ENCODE measurements around the gene CDC42EP4.
A peak's percentile ranks its signal among the peaks of the same experiment; 100 is the strongest.

The CDC42EP4 gene

GRCh38 chr17:73300392-73300791 is 11.4 kb downstream of the CDC42EP4 start:
- no peak for TF ChIP-seq CTCF (IDR thresholded peaks at IDR 0.05; ENCODE audit: insufficient read depth, low read depth, low read length, missing control alignments)
- no peak overlapping the region for H3K4me3 ChIP-seq (ENCODE audit: low read depth, low read length)
- DNase-seq (ENCODE audit: low read depth): no peak

- DNase-seq (ENCODE audit: low read depth): peak; percentile 73
- H3K4me3 ChIP-seq (ENCODE audit: low read depth, low read length): peak overlapping the region; percentile 17; the same call in 1 of the 2 replicates
- TF ChIP-seq CTCF (IDR thresholded peaks at IDR 0.05; ENCODE audit: insufficient read depth, low read depth, low read length, missing control alignments): no peak
Observed at GRCh38 chr17:73297934-73298861, 13.6 kb downstream of the CDC42EP4 start.

GRCh38 chr17:73293480-73293911 is 18.3 kb downstream of the CDC42EP4 start:
- DNase-seq (ENCODE audit: low read depth): no peak
- TF ChIP-seq CTCF (IDR thresholded peaks at IDR 0.05; ENCODE audit: insufficient read depth, low read depth, low read length, missing control alignments): no peak
- H3K4me3 ChIP-seq (ENCODE audit: low read depth, low read length): no peak overlapping the region

GRCh38 chr17:73293031-73293430 is 18.8 kb downstream of the CDC42EP4 start:
- TF ChIP-seq CTCF (IDR thresholded peaks at IDR 0.05; ENCODE audit: insufficient read depth, low read depth, low read length, missing control alignments): no peak
- H3K4me3 ChIP-seq (ENCODE audit: low read depth, low read length): no peak overlapping the region
- no peak for DNase-seq (ENCODE audit: low read depth)

- no peak for TF ChIP-seq CTCF (IDR thresholded peaks at IDR 0.05; ENCODE audit: insufficient read depth, low read depth, low read length, missing control alignments)
- H3K4me3 ChIP-seq (ENCODE audit: low read depth, low read length): peak overlapping the region; percentile 57
- DNase-seq (ENCODE audit: low read depth): no peak
Observed at GRCh38 chr17:73292031-73292531, 19.7 kb downstream of the CDC42EP4 start.

GRCh38 chr17:73291260-73291801 is 20.5 kb downstream of the CDC42EP4 start:
- peak overlapping the region; percentile 57 for H3K4me3 ChIP-seq (ENCODE audit: low read depth, low read length)
- peak; percentile 90 for DNase-seq (ENCODE audit: low read depth)
- TF ChIP-seq CTCF (IDR thresholded peaks at IDR 0.05; ENCODE audit: insufficient read depth, low read depth, low read length, missing control alignments): no peak

Data from GM12865 (cell line).